SIG-M5 treated with dmso at 0.1 percent for 504 hours (cell line): Measurements from ENCODE around the gene C11orf86.
A peak's percentile ranks its signal among the peaks of the same experiment; 100 is the strongest.

Experiments used
- DNase-seq: peaks from one replicate; lab custom pipeline; 2025; ENCODE audit not compliant: unreplicated experiment; lab: John Stamatoyannopoulos, UW

C11orf86 gene, protein sequence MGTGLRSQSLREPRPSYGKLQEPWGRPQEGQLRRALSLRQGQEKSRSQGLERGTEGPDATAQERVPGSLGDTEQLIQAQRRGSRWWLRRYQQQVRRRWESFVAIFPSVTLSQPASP

DNA sequence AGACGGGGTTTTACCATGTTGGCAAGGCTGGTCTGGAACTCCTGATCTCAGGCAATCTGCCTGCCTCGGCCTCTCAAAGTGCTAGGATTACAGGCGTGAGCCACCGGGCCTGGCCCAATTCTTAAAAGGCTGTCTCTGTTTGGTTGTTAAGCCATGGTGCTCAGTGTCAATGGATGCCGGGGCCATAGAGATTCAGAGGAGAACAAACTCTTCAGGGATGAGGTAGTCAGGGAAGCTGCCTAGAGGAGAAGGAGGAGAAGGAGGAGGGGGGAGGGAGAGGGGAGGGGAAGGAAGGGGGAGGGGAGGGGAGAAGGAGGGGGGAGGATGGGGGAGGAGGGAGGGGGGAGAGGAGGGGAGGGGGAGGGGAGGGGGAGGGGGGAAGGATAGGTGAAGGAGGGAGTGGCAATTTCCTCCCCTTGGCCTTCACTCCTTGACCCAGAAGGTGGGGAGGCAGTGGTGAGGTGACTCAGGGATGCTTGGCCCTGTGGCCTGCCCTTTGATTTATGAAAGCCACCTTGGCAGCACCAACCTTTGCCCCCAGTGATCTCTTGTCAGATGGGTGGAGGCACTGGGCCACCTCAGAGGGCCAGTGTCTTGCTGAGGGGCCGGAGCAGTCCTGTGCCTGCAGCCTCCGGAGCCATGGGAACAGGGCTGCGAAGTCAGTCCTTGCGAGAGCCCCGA lies at the start of gene C11orf86:
C11orf86 (plus strand) TSS at position 581 of the 681 bp plus-strand sequence; CDS start at position 640, 59 bp downstream.
- no peak for DNase-seq

DNA sequence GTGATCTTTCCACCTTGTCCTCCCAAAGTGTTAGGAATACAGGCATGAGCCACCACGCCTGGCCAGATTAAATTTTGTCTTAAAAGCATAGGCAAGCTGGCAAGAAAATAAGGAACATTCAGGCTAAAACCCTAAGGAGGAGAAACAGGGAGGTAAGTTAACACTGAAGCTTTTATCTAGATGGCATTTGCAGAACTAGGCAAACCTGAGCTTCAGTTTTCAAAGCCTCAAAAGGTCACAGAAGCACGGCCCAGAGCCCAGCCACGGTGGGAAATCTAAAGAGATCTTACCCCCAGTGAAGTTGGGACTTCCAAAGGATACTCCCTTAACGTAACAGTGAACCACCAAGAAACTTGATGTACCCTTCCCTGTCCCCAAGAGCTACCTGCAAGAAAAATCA lies 45.4 kb upstream of the C11orf86 start:
- DNase-seq = no peak

DNA sequence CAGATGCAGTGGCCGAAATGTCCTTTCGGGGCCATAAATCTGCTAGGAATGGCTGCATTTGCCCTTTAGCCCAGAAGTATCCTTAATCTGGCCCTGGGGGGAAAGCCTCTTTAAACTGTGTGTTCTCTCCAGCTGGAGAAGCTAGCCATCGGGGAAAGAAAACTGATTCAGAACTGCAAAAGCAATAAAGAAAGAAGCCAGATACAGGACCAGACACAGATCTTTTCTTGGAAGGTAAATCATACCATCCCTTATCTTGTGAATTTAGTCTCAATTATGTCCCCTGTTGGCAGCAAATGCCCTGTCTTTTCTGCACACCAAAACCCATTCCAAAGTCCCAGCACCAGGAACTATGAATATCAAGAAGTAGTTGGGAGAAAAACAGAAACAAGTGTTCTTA lies 42.6 kb upstream of the C11orf86 start:
- no peak for DNase-seq

DNA sequence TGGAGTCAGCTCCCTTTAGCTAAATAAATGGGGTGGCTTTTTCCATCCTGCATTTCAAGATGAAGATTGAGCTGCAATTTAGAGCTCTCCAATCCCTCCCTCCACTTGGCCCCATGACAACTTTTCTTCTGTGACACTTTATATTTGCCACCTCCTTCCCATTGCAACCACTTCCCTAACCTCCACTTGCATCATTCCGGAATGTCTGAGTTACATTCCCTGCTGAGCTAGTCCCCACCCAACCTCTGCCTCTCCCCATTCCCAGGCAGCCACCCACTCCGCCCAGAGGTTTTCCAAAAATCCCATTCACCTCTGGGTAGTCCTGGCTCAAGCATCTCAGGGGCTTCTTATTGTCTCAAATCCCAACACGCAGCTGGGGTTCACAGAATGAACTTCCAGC lies 41.6 kb upstream of the C11orf86 start:
- DNase-seq = no peak

DNA sequence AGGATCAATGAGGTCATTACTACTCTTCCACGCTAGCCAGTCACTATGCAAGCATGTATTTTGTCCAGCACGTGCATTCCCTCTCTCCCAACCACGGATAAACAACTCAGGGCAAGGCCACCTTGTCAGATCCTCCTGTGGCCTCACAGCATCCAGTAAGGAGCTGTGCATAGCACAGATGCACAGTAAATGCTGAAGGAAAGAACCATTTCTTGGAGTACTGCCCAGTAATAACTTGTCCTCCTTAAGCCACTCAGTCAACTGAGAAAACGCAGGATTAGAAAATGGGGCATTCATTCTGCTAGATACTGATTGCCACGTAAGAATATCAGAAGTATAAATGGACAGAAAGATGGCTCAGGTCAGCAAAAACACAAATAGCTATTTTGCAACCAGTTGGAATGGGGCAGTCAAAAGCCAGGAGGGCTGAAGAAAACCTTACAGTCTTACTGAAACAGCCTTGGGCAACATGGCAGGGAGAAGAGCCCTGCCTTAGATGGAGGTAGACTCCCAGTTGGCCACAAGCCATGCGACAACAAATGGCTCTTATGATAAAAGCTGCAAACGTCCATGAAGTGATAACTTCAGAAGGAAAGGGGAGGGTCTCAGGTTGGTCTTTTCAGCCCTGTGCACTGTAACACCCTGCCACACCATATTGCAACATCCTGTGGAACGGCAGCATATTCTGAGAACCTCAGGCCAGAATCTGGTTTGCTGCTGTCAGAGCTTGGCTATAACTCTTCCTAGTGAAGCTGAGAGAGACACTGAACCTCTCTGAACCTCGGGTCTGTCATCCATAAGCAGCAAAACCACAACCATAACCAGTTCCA lies 39.9 kb upstream of the C11orf86 start:
- DNase-seq = no peak

DNA sequence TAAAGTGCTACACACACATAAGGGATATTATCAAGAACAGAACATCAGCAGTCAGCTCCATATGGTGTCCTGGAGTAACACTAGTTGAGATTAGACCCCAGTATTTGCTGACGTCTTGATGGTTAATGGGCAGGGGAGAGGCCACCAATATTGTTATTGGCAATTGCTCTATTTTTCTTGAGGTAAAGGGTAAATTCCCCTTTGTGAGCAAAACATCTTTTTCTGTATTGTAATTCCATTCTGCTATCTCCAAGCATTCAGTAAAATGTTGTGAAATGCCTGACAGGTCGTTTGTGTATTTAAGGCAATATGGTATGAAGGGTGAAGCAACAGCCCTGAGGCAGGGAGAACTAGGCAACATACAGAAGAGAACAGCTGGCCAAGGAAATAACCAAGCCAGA lies 38.8 kb upstream of the C11orf86 start:
- peak; percentile 21 for DNase-seq

DNA sequence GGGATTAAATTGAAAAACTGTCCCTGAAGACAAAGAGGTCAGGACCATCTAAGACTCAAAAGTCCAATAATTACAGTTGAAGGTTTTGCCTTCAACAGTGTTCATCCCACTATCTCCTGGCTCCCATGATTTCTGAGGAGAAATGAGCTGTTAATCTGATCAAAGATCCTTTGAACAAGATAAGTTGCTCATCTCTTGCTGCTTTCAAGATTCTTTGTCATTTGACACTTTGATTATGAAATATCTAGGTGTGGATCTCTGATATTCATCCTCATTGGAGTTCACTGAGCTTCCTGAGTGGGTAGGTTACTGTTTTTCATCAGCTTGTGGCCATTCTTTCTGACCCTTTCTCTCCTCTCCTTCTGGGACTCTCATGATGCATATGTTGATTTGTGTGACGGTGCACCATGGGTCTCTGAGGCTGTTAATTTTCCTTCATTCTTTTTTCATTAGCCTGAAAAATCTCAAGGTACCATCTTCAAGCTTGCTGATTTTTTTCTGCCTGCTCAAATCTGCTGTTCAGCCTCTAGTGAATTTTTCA lies 37.8 kb upstream of the C11orf86 start:
- DNase-seq = no peak

DNA sequence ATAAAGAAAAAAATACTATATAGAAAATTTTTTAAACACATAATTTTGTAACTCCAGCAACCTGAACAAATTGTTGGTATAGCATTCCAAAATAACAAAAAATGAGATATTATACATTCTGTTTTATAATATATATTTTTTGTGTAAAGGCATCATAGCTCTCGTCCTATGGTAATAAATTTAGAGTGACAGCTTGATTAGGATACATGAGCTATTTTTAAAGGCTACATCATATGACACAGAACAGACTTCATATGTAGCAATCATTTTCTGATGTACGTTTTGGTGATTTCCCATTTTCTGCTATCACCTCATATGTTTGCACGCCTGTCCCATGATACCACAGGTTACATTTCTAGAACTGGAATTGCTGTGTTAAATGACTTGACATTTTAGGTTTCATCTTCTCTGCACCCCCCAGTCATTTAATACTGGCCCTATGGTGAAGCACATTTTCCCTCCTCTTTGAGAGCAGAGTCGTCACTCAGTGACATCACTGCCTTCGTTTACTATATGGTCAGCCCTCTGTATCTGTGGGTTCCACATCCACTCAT lies 36.4 kb upstream of the C11orf86 start:
- no peak for DNase-seq

DNA sequence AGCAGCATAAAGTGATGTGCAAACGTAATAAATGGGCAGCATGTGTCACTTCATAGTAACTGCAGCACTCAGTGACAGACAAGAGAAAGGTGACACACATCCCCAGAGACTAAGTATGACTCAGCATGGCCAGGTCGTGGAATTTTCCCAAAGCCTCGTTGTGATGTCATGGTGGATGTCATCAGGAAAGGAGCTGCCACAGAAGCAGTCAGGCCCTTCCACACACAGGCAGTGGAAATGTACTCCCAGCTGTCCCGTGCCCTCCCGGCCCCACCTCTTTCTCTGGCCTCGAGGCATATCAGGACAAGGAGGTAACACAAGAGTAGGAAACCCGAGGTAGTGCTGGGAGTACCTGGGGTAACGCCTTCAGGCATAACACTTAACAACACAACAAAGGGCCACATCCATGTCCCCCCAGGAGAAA lies 25.0 kb upstream of the C11orf86 start:
- DNase-seq = peak; percentile 51

DNA sequence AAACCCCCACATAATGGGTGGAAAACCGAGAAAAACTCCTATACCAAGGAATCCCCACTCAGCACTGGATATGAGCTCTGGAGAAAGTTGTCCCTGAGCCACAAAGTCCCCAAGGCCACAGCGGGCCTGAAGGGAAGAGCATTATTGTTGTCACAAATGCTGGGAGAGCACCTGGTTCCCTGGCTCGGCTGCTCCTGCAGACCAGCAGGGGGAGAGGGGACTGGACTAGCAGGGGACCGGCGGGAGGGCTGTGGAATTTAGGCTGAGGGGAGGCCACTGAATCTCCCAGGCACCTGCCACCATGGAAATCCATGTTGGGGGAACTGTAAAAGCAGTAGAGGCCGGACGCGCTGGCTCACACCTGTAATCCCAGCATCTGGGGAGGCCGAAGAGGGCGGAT lies 24.0 kb upstream of the C11orf86 start:
- DNase-seq = no peak

DNA sequence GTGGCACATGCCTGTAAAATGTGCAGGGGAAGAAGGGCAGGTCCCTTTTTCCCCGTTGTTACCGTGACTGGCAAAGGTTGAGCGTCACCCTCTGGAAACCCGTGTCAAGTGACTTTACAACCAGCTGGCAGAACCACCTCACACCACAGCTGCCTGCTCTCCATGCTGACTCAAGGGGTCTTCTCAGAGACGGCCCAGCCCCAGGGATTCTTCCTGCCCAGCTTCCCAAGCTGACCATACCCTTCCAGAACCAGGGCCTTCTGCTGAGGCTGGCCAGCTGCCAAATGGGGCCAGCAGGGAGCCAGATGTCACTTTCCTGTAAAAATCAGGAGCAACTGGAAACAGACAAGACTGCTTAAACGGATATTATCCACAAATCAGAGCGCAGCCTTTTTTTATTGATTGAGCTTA lies 23.2 kb upstream of the C11orf86 start:
- no peak for DNase-seq

DNA sequence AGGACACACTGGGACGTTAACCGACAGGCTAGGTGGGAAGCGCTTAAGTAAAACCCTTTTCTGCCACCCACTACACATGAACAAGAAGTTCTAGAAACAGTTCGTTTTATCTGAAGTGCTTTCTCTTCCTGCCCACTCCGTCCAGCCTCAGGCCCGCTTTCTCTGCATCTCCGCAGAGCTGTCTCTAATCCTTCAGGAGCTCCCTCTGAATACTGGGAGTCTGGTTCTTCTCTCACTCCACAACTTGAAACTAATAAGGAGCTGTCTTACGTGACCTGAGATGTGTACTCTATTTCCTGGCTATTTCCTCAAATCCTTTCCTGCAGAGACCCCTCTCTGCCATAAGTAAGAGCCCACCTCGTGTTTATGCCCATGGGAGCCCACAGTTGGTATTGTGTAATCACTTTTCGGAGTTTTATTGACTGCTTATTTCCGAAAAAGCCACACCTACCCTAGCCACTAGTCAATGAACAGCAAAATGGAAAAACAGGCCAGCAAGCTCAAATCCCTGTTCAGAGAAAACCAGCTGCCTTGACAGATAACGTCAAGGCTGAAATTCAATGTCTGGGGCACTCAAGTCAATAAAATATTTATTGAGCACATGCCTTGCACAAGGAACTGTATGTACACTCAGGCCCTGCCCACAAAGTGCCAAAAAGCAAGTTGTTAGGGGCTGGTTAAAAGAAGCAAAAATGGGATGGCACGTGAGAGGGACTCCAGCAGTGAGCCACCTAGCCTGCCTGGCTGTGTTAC lies 21.8 kb upstream of the C11orf86 start:
- no peak for DNase-seq

DNA sequence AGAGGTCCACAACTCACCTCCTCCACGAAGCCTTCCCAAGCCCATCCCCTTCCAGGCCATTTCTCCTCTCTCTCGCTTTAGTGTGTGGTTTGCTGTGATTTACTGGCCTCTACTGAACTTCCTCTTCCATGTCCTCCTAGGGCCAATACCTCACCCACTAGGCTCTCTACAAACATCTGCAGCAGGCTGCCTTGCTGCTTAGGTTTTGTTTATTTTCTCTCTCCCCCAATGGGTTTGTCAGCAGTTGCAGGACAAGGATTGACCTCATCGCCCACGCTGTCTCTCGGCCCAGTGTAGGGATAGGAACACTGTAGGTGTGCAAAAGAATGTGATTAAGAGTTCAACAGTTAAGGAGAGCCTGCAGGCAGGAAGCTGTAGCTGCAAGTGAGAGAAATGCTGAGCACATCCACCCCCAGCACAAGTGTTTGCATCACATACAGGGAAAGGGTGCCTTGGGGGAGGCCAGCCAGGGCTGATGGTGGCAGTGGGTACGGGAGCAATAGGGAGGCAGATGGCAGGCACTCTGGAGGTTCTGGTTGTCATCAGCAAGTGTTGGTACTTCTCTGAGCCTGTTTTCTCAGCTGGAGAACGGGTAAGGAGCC lies 18.3 kb upstream of the C11orf86 start:
- peak; percentile 67 for DNase-seq

DNA sequence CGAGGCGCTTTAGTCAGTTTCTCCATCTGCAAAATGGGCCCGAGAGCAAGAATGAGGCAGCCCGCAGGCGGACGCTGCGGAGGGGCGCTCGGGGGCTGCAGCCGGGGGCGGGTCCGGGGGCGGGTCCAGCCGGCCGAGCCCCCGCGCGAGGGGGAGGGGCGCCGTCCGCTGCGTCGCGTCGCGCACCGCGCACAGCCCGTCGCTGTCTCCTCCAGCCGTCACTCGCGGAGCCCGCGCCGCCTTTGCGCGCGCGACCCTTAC lies 17.2 kb upstream of the C11orf86 start:
- DNase-seq = no peak

DNA sequence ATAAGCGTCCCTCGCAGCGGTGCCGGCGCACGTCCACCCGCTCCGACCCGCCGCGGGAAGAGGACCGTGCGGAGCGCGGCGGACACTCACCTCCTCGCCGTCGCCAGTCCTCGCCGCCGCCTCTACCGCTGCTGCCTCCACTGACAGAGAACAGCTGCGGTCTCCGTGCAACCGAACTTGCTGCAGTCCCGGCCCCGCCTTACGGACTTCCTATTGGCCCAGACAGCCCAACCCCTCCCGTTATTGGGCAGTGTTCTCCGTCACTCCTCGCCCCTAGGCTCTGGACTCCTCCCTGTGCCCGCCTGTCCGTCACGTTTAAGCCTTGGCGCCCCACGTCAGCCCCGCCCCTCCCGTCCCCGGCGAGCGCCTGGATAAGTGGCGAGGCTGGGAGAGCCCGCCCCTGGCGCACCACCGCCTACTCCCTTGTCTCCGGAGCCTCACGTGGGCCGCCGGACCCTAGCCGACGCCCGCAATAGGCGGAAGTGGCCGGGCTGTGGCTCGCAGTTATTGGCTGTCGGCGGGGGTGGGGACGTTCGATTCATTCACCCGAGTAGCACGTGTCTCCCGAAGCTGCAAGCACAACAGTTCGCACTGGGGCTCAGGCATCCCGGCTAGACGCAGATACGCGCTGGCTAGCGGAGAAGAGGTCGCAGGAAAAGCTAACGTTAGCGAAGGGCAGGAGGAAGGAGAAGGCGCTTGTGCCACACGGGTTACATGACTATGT lies 16.7 kb upstream of the C11orf86 start, which contains the start of gene PC:
PC (minus strand) TSS at position 152 of the 724 bp plus-strand sequence. CDS start 86,224 bp downstream, outside the sequence.
- peak; percentile 99 for DNase-seq

DNA sequence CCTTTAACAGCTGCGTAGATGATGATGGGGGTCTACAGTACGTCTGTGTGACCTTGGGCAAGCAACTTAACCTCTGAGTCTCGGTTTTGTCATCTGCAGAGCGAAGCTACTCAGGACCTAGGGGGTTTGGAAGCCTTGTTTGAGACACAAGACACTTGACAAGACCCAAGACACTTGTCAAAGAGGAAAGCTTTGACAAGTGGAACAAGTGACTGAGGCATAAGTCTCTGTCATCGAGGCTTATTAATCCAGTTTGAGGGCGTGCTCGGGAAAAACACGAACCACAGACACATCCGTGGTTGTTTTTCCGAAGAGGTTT lies 16.2 kb upstream of the C11orf86 start:
- DNase-seq = no peak

DNA sequence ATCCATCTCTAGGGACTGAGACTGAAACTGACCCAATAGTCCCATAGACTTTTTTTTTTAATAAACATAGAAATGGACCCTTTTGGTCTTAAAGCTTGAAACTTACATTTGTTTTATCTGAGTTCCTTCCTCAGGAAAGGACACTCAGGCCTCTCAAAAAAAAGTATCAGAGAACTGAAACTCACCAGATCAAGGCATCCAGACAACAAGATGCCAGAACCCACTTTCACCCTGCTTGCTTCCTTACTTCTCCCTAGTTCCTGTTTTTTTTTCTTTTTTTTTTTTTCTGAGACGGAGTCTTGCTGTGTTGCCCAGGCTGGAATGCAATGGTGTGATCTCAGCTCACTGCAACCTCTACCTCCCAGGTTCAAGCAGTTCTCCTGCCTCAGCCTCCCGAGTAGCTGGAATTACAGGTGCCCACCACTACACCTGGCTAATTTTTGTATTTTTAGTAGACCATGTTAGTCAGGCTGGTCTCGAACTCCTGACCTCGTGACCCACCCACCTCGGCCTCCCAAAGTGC lies 13.4 kb upstream of the C11orf86 start:
- DNase-seq = peak; percentile 14

DNA sequence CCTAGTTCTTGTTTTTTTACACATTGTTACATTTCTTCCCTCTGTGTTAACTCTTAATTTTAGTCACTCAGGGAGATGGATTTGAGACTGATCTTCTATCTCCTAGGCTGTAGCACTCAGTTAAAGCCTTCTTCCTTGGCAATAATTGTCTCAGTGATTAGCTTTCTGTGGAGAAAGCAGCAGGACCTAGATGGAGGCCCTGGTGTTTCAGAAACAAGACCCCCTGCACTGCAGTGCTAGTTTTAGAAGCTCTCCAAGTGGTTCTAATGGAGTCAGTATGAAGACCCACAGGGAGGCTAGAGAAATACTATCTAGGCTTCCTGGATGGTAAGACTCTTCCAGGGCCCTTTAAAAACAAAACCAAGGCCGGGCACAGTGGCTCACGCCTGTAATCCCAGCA lies 12.9 kb upstream of the C11orf86 start:
- no peak for DNase-seq

DNA sequence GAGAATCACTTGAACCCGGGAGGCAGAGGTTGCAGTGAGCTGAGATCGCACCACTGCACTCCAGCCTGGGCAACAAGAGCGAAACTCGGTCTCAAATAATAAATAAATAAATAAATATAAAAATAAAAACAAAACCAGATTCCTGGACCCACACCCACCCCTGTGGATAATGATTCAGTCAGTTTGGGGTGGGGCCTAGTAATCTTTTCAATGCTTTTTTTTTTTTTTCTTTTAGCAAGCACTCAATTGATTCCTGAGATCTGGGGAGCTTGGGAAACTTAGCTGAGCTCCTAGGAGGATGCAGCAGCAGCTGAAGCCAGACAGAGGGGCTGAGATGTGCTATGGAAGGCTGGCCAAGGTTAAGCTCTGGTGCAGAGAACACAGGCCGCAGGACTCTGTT lies 12.3 kb upstream of the C11orf86 start:
- DNase-seq = no peak

DNA sequence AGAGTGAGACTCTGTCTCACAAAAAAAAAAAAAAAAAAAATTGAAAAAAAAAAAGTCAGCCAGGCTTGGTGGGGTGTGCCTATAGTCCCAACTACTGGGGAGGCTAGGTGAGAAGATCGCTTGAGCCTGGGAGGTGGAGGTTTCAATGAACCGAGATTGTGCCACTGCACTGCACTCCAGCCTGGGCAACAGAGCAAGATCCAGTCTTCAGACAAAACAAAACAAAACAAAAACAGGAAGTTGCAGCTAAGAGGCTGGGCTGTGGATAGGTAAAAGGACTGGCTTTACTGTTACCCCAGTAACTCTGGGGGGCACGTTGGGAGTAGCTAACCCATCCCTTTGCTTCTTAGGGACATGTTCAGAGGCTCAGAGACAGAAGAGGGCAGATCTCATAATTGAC lies 10.6 kb upstream of the C11orf86 start:
- no peak for DNase-seq
